Tibial artery (tissue), 4 donors: ENCODE results near the gene SNAP91.

ENCODE experiments used
- DNase-seq, 2 donors: peaks; one replicate each; pipeline ENCODE4 v3.0.0-alpha.2; 2019
- H3K27ac ChIP-seq, 2 donors: fragments of 200-600 bp; sonication (generic) in 1 of 2; 1 replicate in 1 of 2; 2 replicates in 1 of 2; pipeline ENCODE4 v1.5.1; 2018 to 2019; ENCODE audit warnings: mild to moderate bottlenecking in 1 of 2
- H3K27me3 ChIP-seq, 2 donors: fragments of 200-600 bp; sonication (generic) in 1 of 2; one replicate each; pipeline versions ENCODE4 v1.5.1 to v1.6.0; 2016 to 2019
- H3K36me3 ChIP-seq, 3 donors: fragments of 200-600 bp; sonication (generic) in 2 of 3; one replicate each; pipeline ENCODE4 v1.5.1; 2016 to 2019; ENCODE audit warnings: mild to moderate bottlenecking in 2 of 3
- H3K4me1 ChIP-seq, 4 donors: fragments of 200-600 bp; sonication (generic) in 2 of 4; 1 replicate in 3 of 4; 2 replicates in 1 of 4; pipeline ENCODE4 v1.5.1; 2016 to 2019
- H3K4me3 ChIP-seq, 2 donors: fragments of 200-600 bp; sonication (generic) in 1 of 2; 1 replicate in 1 of 2; 2 replicates in 1 of 2; pipeline ENCODE4 v1.5.1; 2018 to 2019; ENCODE audit warnings: mild to moderate bottlenecking in 2 of 2
- H3K9me3 ChIP-seq, 3 donors: fragments of 200-600 bp; sonication (generic) in 1 of 3; one replicate each; pipeline ENCODE4 v1.5.1; 2016 to 2019
- intact Hi-C: fragments of 100-400 bp; cut with DNase I; formaldehyde crosslinking; loops from one replicate; pipeline ENCODE4 v1.15.0; 2023; ENCODE audit warnings: low total_unique reads
- TF ChIP-seq, protein P1 (sequence below), 2 experiments: fragments of 200-600 bp in 1 of 2; fragments of 450-650 bp in 1 of 2; IDR thresholded peaks; one replicate each; pipeline ENCODE4 v1.5.1; 2017 to 2019; ENCODE audit warnings: antibody characterized with exemption in 2 of 2, mild to moderate bottlenecking in 1 of 2, moderate library complexity in 1 of 2

The SNAP91 gene

DNA sequence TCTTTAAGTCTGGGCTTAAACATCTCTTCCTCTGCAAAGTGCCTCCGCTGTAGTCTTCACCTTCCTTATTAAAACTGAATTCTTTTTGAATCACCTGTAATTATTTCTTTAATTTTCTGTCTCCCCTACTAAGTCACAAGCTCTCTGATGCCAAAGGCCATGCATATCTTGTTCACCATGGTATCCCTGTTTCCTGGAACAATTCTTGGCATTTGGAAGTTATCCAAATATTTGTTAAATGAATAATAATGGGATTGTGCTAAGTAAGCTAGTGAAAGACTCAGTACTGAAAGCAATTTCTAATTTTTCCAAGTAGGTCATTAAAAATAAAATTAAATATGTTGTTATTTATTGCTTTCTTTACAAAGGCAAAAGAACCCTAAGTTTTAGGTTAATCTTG, 12.2 kb downstream of the SNAP91 start:
- Histone ChIP-seq H3K36me3 (no peaks in the 10 kb centered on the region), H3K4me3 (no peak overlapping the region), H3K4me1 (no peaks in the 10 kb centered on the region), H3K9me3 (no peaks in the 10 kb centered on the region), H3K27me3 (no peaks in the 10 kb centered on the region), H3K27ac (no peak overlapping the region)
- no peak for DNase-seq
- TF ChIP-seq, protein P1, sequence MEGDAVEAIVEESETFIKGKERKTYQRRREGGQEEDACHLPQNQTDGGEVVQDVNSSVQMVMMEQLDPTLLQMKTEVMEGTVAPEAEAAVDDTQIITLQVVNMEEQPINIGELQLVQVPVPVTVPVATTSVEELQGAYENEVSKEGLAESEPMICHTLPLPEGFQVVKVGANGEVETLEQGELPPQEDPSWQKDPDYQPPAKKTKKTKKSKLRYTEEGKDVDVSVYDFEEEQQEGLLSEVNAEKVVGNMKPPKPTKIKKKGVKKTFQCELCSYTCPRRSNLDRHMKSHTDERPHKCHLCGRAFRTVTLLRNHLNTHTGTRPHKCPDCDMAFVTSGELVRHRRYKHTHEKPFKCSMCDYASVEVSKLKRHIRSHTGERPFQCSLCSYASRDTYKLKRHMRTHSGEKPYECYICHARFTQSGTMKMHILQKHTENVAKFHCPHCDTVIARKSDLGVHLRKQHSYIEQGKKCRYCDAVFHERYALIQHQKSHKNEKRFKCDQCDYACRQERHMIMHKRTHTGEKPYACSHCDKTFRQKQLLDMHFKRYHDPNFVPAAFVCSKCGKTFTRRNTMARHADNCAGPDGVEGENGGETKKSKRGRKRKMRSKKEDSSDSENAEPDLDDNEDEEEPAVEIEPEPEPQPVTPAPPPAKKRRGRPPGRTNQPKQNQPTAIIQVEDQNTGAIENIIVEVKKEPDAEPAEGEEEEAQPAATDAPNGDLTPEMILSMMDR (IDR thresholded peaks at IDR 0.05), result no peak
- intact Hi-C loops, result no loop called here

GRCh38 chr6:83685481-83685880, 23.4 kb downstream of the SNAP91 start:
- intact Hi-C loops, result no loop called here
- Histone ChIP-seq H3K4me1 (no peaks in the 10 kb centered on the region), H3K36me3 (no peaks in the 10 kb centered on the region), H3K27me3 (no peaks in the 10 kb centered on the region), H3K9me3 (no peaks in the 10 kb centered on the region), H3K4me3 (no peak overlapping the region), H3K27ac (no peak overlapping the region)
- DNase-seq, result no peak
- TF ChIP-seq, protein P1 (IDR thresholded peaks at IDR 0.05), result no peak

GRCh38 chr6:83677791-83678190, 31.1 kb downstream of the SNAP91 start:
- TF ChIP-seq, protein P1 (IDR thresholded peaks at IDR 0.05), result no peak
- intact Hi-C loops, result no loop called here

DNA sequence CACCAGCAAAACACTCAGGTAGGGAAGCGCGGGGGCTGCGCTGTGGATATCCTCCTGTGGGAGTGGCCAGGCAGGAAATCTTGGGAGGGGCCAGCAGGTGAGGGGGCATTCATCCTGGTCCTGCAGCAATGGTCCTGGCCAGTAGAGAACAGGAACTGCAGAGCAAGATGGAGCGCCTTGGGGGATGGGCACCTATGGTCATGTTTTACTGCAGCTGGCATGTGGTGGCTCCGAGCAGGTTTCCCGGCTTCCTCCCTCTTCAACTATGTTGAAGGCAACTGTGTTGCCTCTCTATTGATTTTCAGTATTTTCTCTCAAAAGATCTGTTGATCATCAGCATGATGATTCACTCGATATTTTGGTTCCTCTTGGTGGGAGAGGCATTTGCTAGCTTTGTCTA, 70.9 kb downstream of the SNAP91 start:
- no peak for DNase-seq
- Histone ChIP-seq H3K36me3 (no peaks in the 10 kb centered on the region), H3K4me1 (no peaks in the 10 kb centered on the region), H3K27me3 (no peaks in the 10 kb centered on the region), H3K9me3 (peaks cover 0 to 6% (median 0%) of the 10 kb centered on the region in 3 donors), H3K27ac (no peak overlapping the region), H3K4me3 (no peak overlapping the region)
- TF ChIP-seq, protein P1 (IDR thresholded peaks at IDR 0.05), result no peak
- intact Hi-C loops, result no loop called here

More at GRCh38 chr6:83677791-83678190, 31.1 kb downstream of the SNAP91 start:
- Histone ChIP-seq H3K27ac (no peak overlapping the region), H3K27me3 (no peaks in the 10 kb centered on the region), H3K4me1 (no peaks in the 10 kb centered on the region), H3K36me3 (no peaks in the 10 kb centered on the region), H3K4me3 (no peak overlapping the region), H3K9me3 (no peaks in the 10 kb centered on the region)
- DNase-seq, result no peak

DNA sequence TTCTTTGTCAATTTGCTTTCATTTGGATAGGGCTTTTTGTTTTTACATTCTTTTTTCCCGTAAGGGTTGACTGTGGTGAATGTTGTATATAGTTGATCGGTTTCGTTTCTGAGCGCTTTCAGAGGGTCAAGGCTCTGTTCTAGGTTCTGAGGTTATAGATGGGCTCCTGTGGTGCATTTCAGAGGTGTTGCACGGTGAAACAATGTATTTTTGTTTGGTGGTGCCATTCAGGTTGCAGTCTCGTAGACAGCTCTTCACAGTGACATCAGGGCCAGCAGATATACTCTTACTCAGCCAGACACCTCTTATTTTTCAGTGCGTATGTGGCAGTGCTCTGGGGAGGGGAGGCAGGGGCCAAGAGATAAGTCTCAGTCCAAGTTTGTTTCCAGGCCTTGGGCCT, 72.1 kb downstream of the SNAP91 start:
- no peak overlapping the region for H3K27ac ChIP-seq
- intact Hi-C loops, result no loop called here
- TF ChIP-seq, protein P1 (IDR thresholded peaks at IDR 0.05), result no peak

DNA sequence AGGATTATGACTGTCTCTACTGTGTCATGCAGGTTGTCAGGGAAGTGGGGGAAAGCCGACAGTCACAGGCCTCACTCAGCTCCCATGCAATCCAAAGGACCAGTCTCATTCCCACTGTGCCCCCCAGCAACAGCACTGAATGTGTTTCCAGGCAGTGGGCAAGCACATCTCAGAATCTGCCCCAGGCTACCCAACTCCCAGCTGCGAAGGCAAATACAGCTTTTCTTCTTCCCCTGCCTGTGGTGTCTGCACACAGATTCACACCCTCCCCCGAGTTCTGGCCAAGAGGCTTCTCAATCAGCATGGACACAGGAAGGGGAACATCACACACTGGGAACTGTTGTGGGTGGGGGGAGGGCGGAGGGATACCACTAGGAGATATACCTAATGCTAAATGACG, 75.3 kb downstream of the SNAP91 start:
- Histone ChIP-seq H3K27ac (no peak overlapping the region), H3K9me3 (peaks cover 0 to 6% (median 0%) of the 10 kb centered on the region in 3 donors), H3K4me3 (no peak overlapping the region), H3K36me3 (no peaks in the 10 kb centered on the region), H3K4me1 (no peaks in the 10 kb centered on the region), H3K27me3 (no peaks in the 10 kb centered on the region)
- DNase-seq, result no peak
- intact Hi-C loops, result no loop called here
- TF ChIP-seq, protein P1 (IDR thresholded peaks at IDR 0.05), result no peak

More for the DNA sequence above, 72.1 kb downstream of the SNAP91 start:
- Histone ChIP-seq H3K36me3 (no peaks in the 10 kb centered on the region), H3K27me3 (no peaks in the 10 kb centered on the region), H3K4me3 (no peak overlapping the region), H3K4me1 (no peaks in the 10 kb centered on the region), H3K9me3 (peaks cover 0 to 6% (median 0%) of the 10 kb centered on the region in 3 donors)
- DNase-seq, result no peak
